Measurements from ENCODE around the gene LHFPL6. TPM values are rescaled to one million over a fixed set of nuclear protein-coding genes. Genes with fewer than 3 reads are reported as not detected.

Gene LHFPL6
- total RNA-seq, 1 experiment from 2014 or later = 25.7 TPM

GRCh38 chr13:39510316-39510695 is 92.7 kb downstream of the LHFPL6 start:
- peak overlapping the region; percentile 35 for H3K27ac ChIP-seq (ENCODE audit: low read length)
- CTCF ChIA-PET = interaction anchor here (0.7 kb wide), 1 partner anchor 11 kb away, joined by 3 read pairs; no protein-coding TSS in a partner anchor
- no peak for DNase-seq (ENCODE audit: low read depth, low spot score)

GRCh38 chr13:39509616-39510315 is 93.2 kb downstream of the LHFPL6 start:
- peaks cover 11% of the 10 kb centered on the region for H3K4me1 ChIP-seq (ENCODE audit: control insufficient read depth, insufficient read depth, low read length)
- in situ Hi-C loops (cut with HindIII; ENCODE audit: low pct_unique_long_range_greater_than_20kb, low sequenced_read_pairs) = no loop called here
- intact Hi-C loops (cut with micrococcal nuclease; ENCODE audit: unreplicated experiment) = loop anchor here (10.0 kb wide), 1 partner anchor 95 kb away; the partner anchor contains the start of gene LHFPL6
- 0 out of 2 replicates have a peak, but pooled peaks have one; percentile 54 for ATAC-seq
- DNase-seq (ENCODE audit: low read depth, low spot score) = no peak
- no TSS peak for BruUV-seq (replicated peaks)
- POLR2A ChIA-PET = no interaction called here
- CTCF ChIA-PET = interaction anchor here (0.7 kb wide), 1 partner anchor 10 kb away, joined by 3 read pairs; no protein-coding TSS in a partner anchor
- H3K27me3 ChIP-seq (ENCODE audit: control insufficient read depth, insufficient read depth, low read length) = no peaks in the 10 kb centered on the region
- H3K36me3 ChIP-seq (ENCODE audit: control insufficient read depth, insufficient read depth, low read length) = no peaks in the 10 kb centered on the region
- no peaks in the 10 kb centered on the region for H3K9me3 ChIP-seq (ENCODE audit: control insufficient read depth, insufficient read depth, low read depth, low read length)
- TF ChIP-seq REST (IDR thresholded peaks at IDR 0.05; ENCODE audit: insufficient read depth in 1 of 2, low read depth in 2 of 2, low read length in 1 of 2) (no peak), SIN3A (IDR thresholded peaks at IDR 0.05; ENCODE audit: borderline replicate concordance, insufficient read depth, low read depth, low read length) (no peak), CTCF (IDR thresholded peaks at IDR 0.05) (no peak), POLR2AphosphoS5 (IDR thresholded peaks at IDR 0.05; ENCODE audit: low read depth, low read length) (no peak), TCF7L2 (IDR thresholded peaks at IDR 0.05; ENCODE audit: low read depth, low read length) (no peak)
- no peak overlapping the region for H3K27ac ChIP-seq (ENCODE audit: low read length)
- H3K4me3 ChIP-seq (ENCODE audit: low read depth in 2 of 2, low read length in 2 of 2) = no peak overlapping the region

More at GRCh38 chr13:39510316-39510695, 92.7 kb downstream of the LHFPL6 start:
- no peak overlapping the region for H3K4me3 ChIP-seq (ENCODE audit: low read depth in 2 of 2, low read length in 2 of 2)
- no peaks in the 10 kb centered on the region for H3K27me3 ChIP-seq (ENCODE audit: control insufficient read depth, insufficient read depth, low read length)
- intact Hi-C loops (cut with micrococcal nuclease; ENCODE audit: unreplicated experiment) (no loop called here), in situ Hi-C loops (cut with HindIII; ENCODE audit: low pct_unique_long_range_greater_than_20kb, low sequenced_read_pairs) (no loop called here)
- POLR2A ChIA-PET = no interaction called here
- BruUV-seq (replicated peaks) = no TSS peak
- no peak for ATAC-seq
- peaks cover 16% of the 10 kb centered on the region for H3K4me1 ChIP-seq (ENCODE audit: control insufficient read depth, insufficient read depth, low read length)
- H3K36me3 ChIP-seq (ENCODE audit: control insufficient read depth, insufficient read depth, low read length) = no peaks in the 10 kb centered on the region
- no peaks in the 10 kb centered on the region for H3K9me3 ChIP-seq (ENCODE audit: control insufficient read depth, insufficient read depth, low read depth, low read length)
- TF ChIP-seq POLR2AphosphoS5 (IDR thresholded peaks at IDR 0.05; ENCODE audit: low read depth, low read length) = no peak
- TF ChIP-seq REST (IDR thresholded peaks at IDR 0.05; ENCODE audit: insufficient read depth in 1 of 2, low read depth in 2 of 2, low read length in 1 of 2) = no peak
- 0 out of 2 replicates have a peak, but pooled peaks have one; percentile 31 for TF ChIP-seq TCF7L2 (IDR thresholded peaks at IDR 0.05; ENCODE audit: low read depth, low read length)
- TF ChIP-seq CTCF (IDR thresholded peaks at IDR 0.05) = no peak
- TF ChIP-seq SIN3A (IDR thresholded peaks at IDR 0.05; ENCODE audit: borderline replicate concordance, insufficient read depth, low read depth, low read length) = no peak

Data from Panc1 (cell line).